OCI-LY1 (cell line): ENCODE data around the gene EFNA3.

Source experiments
- H2AFZ ChIP-seq: fragments of 200-600 bp; sonication (generic), shearing (Covaris generic); 2 replicates; pipeline ENCODE4 v1.6.0; 2014; ENCODE audit warnings: antibody characterized with exemption, mild to moderate bottlenecking, low read length
- H3F3A ChIP-seq: fragments of 200-600 bp; sonication (generic), shearing (Covaris generic); 2 replicates; pipeline ENCODE4 v1.6.0; 2014; ENCODE audit warnings: mild to moderate bottlenecking, antibody characterized with exemption, low read length, moderate library complexity; ENCODE audit not compliant: insufficient read depth
- H3K27ac ChIP-seq: fragments of 200-600 bp; sonication (generic); 2 replicates; pipeline ENCODE4 v1.5.1; 2014; ENCODE audit warnings: low read length, mixed run types, mild to moderate bottlenecking, low read depth; ENCODE audit not compliant: poor library complexity, severe bottlenecking
- H3K27me3 ChIP-seq: fragments of 200-600 bp; sonication (generic); 2 replicates; pipeline ENCODE4 v1.6.0; 2014; ENCODE audit warnings: antibody characterized with exemption, mild to moderate bottlenecking, low read length, moderate library complexity; ENCODE audit not compliant: insufficient read depth
- H3K36me3 ChIP-seq: fragments of 200-600 bp; sonication (generic); 2 replicates; pipeline ENCODE4 v1.6.1; 2014; ENCODE audit warnings: mild to moderate bottlenecking, antibody characterized with exemption, low read length, moderate library complexity, mixed read lengths; ENCODE audit not compliant: insufficient read depth
- H3K4me1 ChIP-seq: fragments of 200-600 bp; sonication (generic); 2 replicates; pipeline ENCODE4 v1.5.1; 2014; ENCODE audit warnings: mild to moderate bottlenecking, low read length, moderate library complexity; ENCODE audit not compliant: insufficient read depth, severe bottlenecking
- H3K4me2 ChIP-seq: fragments of 200-600 bp; sonication (generic), shearing (Covaris generic); 2 replicates; pipeline ENCODE4 v1.6.1; 2014; ENCODE audit warnings: low read length
- H3K4me3 ChIP-seq: fragments of 200-600 bp; sonication (generic); 2 replicates; pipeline ENCODE4 v1.5.1; 2014; ENCODE audit warnings: low read length, low read depth, mild to moderate bottlenecking, mixed read lengths; ENCODE audit not compliant: poor library complexity, severe bottlenecking
- H3K79me2 ChIP-seq: fragments of 200-600 bp; shearing (Covaris generic); 2 replicates; pipeline ENCODE4 v1.6.1; 2016; ENCODE audit warnings: mixed run types, low read length, mixed read lengths; ENCODE audit not compliant: insufficient read depth
- H3K9ac ChIP-seq: fragments of 200-600 bp; sonication (generic), shearing (Covaris generic); 2 replicates; pipeline ENCODE4 v1.6.1; 2014; ENCODE audit warnings: mild to moderate bottlenecking, low read length, mixed read lengths
- H3K9me2 ChIP-seq: fragments of 200-600 bp; sonication (generic), shearing (Covaris generic); 2 replicates; pipeline ENCODE4 v1.6.1; 2014; ENCODE audit warnings: low read depth, mild to moderate bottlenecking, low read length, mixed read lengths
- H3K9me3 ChIP-seq: fragments of 200-600 bp; shearing (Covaris generic); 2 replicates; pipeline ENCODE4 v1.6.1; 2014; ENCODE audit warnings: low read length, mixed read lengths
- H4K20me1 ChIP-seq: fragments of 200-600 bp; sonication (generic), shearing (Covaris generic); 2 replicates; pipeline ENCODE4 v1.6.0; 2016; ENCODE audit warnings: mild to moderate bottlenecking, low read length; ENCODE audit not compliant: insufficient read depth
- EZH2 ChIP-seq: fragments of 200-600 bp; sonication (generic), shearing (Covaris generic); IDR thresholded peaks from 2 replicates; pipeline ENCODE4 v1.8.0; 2017; ENCODE audit warnings: borderline replicate concordance, mixed run types, mild to moderate bottlenecking, antibody characterized with exemption, low read length, moderate library complexity, mixed read lengths
- TF ChIP-seq, protein P1 (sequence below): fragments of 200-600 bp; sonication (generic), shearing (Covaris generic); IDR thresholded peaks from 2 replicates; pipeline ENCODE4 v1.5.1; 2017; ENCODE audit warnings: mild to moderate bottlenecking, antibody characterized with exemption, low read length, moderate library complexity, mixed read lengths

The EFNA3 gene

GRCh38 chr1:155064832-155065429 is 13.7 kb upstream of the EFNA3 start:
- H3K36me3 ChIP-seq, result peaks cover 5% of the 10 kb centered on the region; the same call in 1 of the 2 replicates
- no peaks in the 10 kb centered on the region for H3F3A ChIP-seq
- H3K4me3 ChIP-seq, result peak overlapping the region; percentile 69
- peaks cover 36% of the 10 kb centered on the region for H3K4me1 ChIP-seq
- H3K27ac ChIP-seq, result no peak overlapping the region
- H3K9me3 ChIP-seq, result no peaks in the 10 kb centered on the region
- H3K27me3 ChIP-seq, result no peaks in the 10 kb centered on the region
- H3K9ac ChIP-seq, result peak overlapping the region; percentile 3; the same call in 1 of the 2 replicates
- TF ChIP-seq EZH2, result no peak
- peak overlapping the region; percentile 62 for H3K4me2 ChIP-seq
- H4K20me1 ChIP-seq, result no peaks in the 10 kb centered on the region
- H3K9me2 ChIP-seq, result no peaks in the 10 kb centered on the region
- H2AFZ ChIP-seq, result no peak overlapping the region
- no peaks in the 10 kb centered on the region for H3K79me2 ChIP-seq

- no peak overlapping the region for H3K9ac ChIP-seq
- H3K9me2 ChIP-seq, result no peaks in the 10 kb centered on the region
- H3K4me2 ChIP-seq, result no peak overlapping the region
- H3K79me2 ChIP-seq, result no peaks in the 10 kb centered on the region
- H3K36me3 ChIP-seq, result peaks cover 5% of the 10 kb centered on the region; the same call in 1 of the 2 replicates
- H3K27me3 ChIP-seq, result no peaks in the 10 kb centered on the region
- no peak overlapping the region for H2AFZ ChIP-seq
- no peaks in the 10 kb centered on the region for H3K9me3 ChIP-seq
- no peaks in the 10 kb centered on the region for H4K20me1 ChIP-seq
- TF ChIP-seq, protein P1, sequence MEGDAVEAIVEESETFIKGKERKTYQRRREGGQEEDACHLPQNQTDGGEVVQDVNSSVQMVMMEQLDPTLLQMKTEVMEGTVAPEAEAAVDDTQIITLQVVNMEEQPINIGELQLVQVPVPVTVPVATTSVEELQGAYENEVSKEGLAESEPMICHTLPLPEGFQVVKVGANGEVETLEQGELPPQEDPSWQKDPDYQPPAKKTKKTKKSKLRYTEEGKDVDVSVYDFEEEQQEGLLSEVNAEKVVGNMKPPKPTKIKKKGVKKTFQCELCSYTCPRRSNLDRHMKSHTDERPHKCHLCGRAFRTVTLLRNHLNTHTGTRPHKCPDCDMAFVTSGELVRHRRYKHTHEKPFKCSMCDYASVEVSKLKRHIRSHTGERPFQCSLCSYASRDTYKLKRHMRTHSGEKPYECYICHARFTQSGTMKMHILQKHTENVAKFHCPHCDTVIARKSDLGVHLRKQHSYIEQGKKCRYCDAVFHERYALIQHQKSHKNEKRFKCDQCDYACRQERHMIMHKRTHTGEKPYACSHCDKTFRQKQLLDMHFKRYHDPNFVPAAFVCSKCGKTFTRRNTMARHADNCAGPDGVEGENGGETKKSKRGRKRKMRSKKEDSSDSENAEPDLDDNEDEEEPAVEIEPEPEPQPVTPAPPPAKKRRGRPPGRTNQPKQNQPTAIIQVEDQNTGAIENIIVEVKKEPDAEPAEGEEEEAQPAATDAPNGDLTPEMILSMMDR, result no peak
- no peak for TF ChIP-seq EZH2
- H3K4me1 ChIP-seq, result peaks cover 49% of the 10 kb centered on the region
- no peaks in the 10 kb centered on the region for H3F3A ChIP-seq
- H3K4me3 ChIP-seq, result no peak overlapping the region
- no peak overlapping the region for H3K27ac ChIP-seq
Measured at GRCh38 chr1:155066777-155067176, 11.9 kb upstream of the EFNA3 start.

DNA sequence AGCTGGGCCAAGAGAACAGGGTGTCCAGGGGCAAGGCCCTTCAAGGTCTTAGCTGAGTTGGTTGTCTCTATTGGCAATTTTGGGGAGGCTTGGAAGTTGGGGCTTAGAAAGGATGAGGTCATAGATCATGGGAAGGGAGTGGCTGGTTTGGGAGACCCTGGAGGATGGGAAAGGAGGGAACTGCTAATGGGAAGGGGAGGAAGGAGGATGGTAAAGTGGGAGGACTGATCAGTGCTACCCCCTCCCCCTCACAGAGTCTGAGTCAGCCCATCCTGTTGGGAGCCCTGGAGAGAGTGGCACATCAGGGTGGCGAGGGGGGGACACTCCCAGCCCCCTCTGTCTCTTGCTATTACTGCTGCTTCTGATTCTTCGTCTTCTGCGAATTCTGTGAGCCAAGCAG is 10.0 kb upstream of the EFNA3 start:
- Histone ChIP-seq H3K9me2 (no peaks in the 10 kb centered on the region), H4K20me1 (no peaks in the 10 kb centered on the region), H3F3A (no peaks in the 10 kb centered on the region), H3K36me3 (peaks cover 5% of the 10 kb centered on the region; the same call in 1 of the 2 replicates), H3K4me1 (peaks cover 33% of the 10 kb centered on the region), H3K27me3 (no peaks in the 10 kb centered on the region), H3K4me3 (no peak overlapping the region), H3K79me2 (no peaks in the 10 kb centered on the region), H3K9ac (no peak overlapping the region), H2AFZ (no peak overlapping the region), H3K27ac (no peak overlapping the region), H3K4me2 (no peak overlapping the region), H3K9me3 (no peaks in the 10 kb centered on the region)
- TF ChIP-seq EZH2, result no peak
- TF ChIP-seq, protein P1, result no peak

GRCh38 chr1:155069551-155070157 is 9.0 kb upstream of the EFNA3 start:
- Histone ChIP-seq H3K27ac (no peak overlapping the region), H3K4me2 (peak overlapping the region; percentile 90; the same call in 1 of the 2 replicates)
- TF ChIP-seq EZH2, result no peak
- TF ChIP-seq, protein P1, result no peak

More at GRCh38 chr1:155069551-155070157, 9.0 kb upstream of the EFNA3 start:
- Histone ChIP-seq H2AFZ (no peak overlapping the region), H4K20me1 (no peaks in the 10 kb centered on the region), H3K9ac (no peak overlapping the region; the same call in 1 of the 2 replicates), H3F3A (no peaks in the 10 kb centered on the region), H3K9me2 (no peaks in the 10 kb centered on the region), H3K4me3 (peak overlapping the region; percentile 59), H3K36me3 (peaks cover 5% of the 10 kb centered on the region; the same call in 1 of the 2 replicates), H3K27me3 (no peaks in the 10 kb centered on the region), H3K4me1 (peaks cover 26% of the 10 kb centered on the region), H3K79me2 (no peaks in the 10 kb centered on the region), H3K9me3 (no peaks in the 10 kb centered on the region)
